Measurements from ENCODE around the gene ZNF320. TPM values are rescaled to one million over a fixed set of nuclear protein-coding genes. Genes with fewer than 3 reads are reported as not detected.

The ZNF320 gene
- total and polyA plus RNA-seq, 9 of the 15 experiments (the other 6 are each of a cell fraction or from before 2014, with no cell fraction given): 5.4 to 25.6 (median 11.7) TPM

GRCh38 chr19:52898101-52898500 is 666 bp upstream of the ZNF320 start:
- Histone ChIP-seq H3K4me2 (ENCODE audit: insufficient read depth, low read length) (peak overlapping the region; percentile 86; the same call in 1 of the 2 replicates), H4K20me1 (replicated peaks; ENCODE audit: control insufficient read depth, insufficient read depth, low read length) (no peaks in the 10 kb centered on the region), H3K27me3 (ENCODE audit: control insufficient read depth in 2 of 2, insufficient read depth in 2 of 2, low read length in 2 of 2) (no peaks in the 10 kb centered on the region), H3K9me1 (ENCODE audit: control insufficient read depth, insufficient read depth, low read length) (no peaks in the 10 kb centered on the region), H3K36me3 (ENCODE audit: control insufficient read depth, insufficient read depth, low read length) (peaks cover 25% of the 10 kb centered on the region; the same call in 1 of the 3 replicates), H2AFZ (ENCODE audit: low read depth, low read length) (peak overlapping the region; percentile 80), H3K9ac (ENCODE audit: insufficient read depth in 1 of 2, low read depth in 2 of 2, low read length in 2 of 2) (no peak overlapping the region), H3K4me1 (replicated peaks in 1 of 2; ENCODE audit: control insufficient read depth in 2 of 2, insufficient read depth in 2 of 2, low read length in 2 of 2) (peaks cover 0 to 21% of the 10 kb centered on the region in 2 experiments; a peak in 4 of 5 replicates), H3K79me2 (ENCODE audit: control insufficient read depth, insufficient read depth, low read length) (peaks cover 43% of the 10 kb centered on the region), H3K4me3 (no peak overlapping the region), H3K27ac (ENCODE audit: extremely low read depth, low read depth, low read length) (no peak overlapping the region), H3K9me3 (replicated peaks; ENCODE audit: control insufficient read depth, insufficient read depth, low read depth, low read length) (no peaks in the 10 kb centered on the region)
- POLR2A ChIA-PET: no interaction called here
- in situ Hi-C loops (cut with MboI) (no loop called here), intact Hi-C loops (cut with micrococcal nuclease) (loop anchor here (5.0 kb wide), 1 partner anchor 39 kb away; no protein-coding TSS in a partner anchor)
- TF ChIP-seq NR4A1 (CRISPR knock-in tag; IDR thresholded peaks at IDR 0.05) (no peak), NR4A1 (tag; IDR thresholded peaks at IDR 0.05) (no peak), EWSR1 (IDR thresholded peaks at IDR 0.05; ENCODE audit: borderline replicate concordance, low read depth, partially characterized antibody) (no peak), MBD2 (IDR thresholded peaks at IDR 0.05; ENCODE audit: borderline replicate concordance, low read depth) (no peak), SNRNP70 (optimal IDR thresholded peaks at IDR 0.05; ENCODE audit: low read depth, low read length) (no peak), NRF1 (conservative IDR thresholded peaks at IDR 0.05 in 1 of 2, IDR thresholded peaks at IDR 0.05 in 1 of 2) (no peak)
- 83% methylated on average over 12 of the region's 15 CpGs for WGBS (ENCODE audit: insufficient coverage, low coverage, missing lambda C conversion rate)
- no peak for DNase-seq (ENCODE audit: extremely low read depth in 1 of 4, low spot score in 3 of 4)
- no peak for ATAC-seq
- CTCF ChIA-PET (ENCODE audit: low intra/inter-chr PET ratio): no interaction called here
- BruUV-seq (replicated peaks): TSS peak; percentile 91
- FAIRE-seq: no peak

Data from K562 (cell line).